Ishikawa (cell line): ENCODE measurements around the gene BEX1.

Source experiments
- CEBPB ChIP-seq: IDR thresholded peaks from 2 replicates; pipeline ENCODE4 v1.6.1; 2012
- CREB1 ChIP-seq: IDR thresholded peaks from 2 replicates; pipeline ENCODE4 v1.6.1; 2012; ENCODE audit warnings: low read depth
- EGR1 ChIP-seq: IDR thresholded peaks from 2 replicates; pipeline ENCODE4 v1.6.1; 2012
- EP300 ChIP-seq: IDR thresholded peaks from 2 replicates; pipeline ENCODE4 v1.6.1; 2012; ENCODE audit warnings: borderline replicate concordance
- FOXM1 ChIP-seq: IDR thresholded peaks from 2 replicates; pipeline ENCODE4 v1.6.1; 2012; ENCODE audit warnings: low read depth, borderline replicate concordance
- TAF1 ChIP-seq: IDR thresholded peaks from 2 replicates; pipeline ENCODE4 v1.6.1; 2012; ENCODE audit warnings: low read depth, mild to moderate bottlenecking
- TEAD4 ChIP-seq: IDR thresholded peaks from 2 replicates; pipeline ENCODE4 v1.6.1; 2012
- YY1 ChIP-seq: IDR thresholded peaks from 2 replicates; pipeline ENCODE4 v1.6.1; 2012; ENCODE audit warnings: low read depth
- ZBTB7A ChIP-seq: IDR thresholded peaks from 2 replicates; pipeline ENCODE4 v1.6.1; 2012; ENCODE audit warnings: low read depth
- TF ChIP-seq, protein P1 (sequence below): IDR thresholded peaks from 2 replicates; pipeline ENCODE4 v1.6.1; 2012; ENCODE audit warnings: low read depth, mild to moderate bottlenecking
- TF ChIP-seq, protein P2 (sequence below): IDR thresholded peaks from 2 replicates; pipeline ENCODE4 v1.6.1; 2012

DNA sequence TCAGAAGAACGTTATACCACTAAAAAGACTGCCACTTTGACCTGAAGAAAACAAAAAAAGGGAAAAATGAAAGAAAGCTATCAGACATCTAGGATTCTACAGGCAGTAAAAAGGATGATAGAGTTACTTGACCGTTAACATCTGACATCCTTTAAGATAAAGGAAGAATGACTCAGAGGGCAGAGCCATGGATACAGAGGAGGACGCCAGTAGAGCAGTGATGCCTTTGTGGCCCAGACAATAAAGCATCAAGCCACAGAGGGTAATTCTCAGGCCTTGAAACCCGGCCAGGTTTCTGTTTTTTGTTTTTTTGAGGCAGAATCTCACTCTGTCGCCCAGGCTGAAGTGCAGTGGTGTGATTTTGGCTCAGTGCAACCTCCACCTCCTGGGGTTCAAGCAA lies 9.5 kb upstream of the BEX1 start:
- TF ChIP-seq, protein P1, sequence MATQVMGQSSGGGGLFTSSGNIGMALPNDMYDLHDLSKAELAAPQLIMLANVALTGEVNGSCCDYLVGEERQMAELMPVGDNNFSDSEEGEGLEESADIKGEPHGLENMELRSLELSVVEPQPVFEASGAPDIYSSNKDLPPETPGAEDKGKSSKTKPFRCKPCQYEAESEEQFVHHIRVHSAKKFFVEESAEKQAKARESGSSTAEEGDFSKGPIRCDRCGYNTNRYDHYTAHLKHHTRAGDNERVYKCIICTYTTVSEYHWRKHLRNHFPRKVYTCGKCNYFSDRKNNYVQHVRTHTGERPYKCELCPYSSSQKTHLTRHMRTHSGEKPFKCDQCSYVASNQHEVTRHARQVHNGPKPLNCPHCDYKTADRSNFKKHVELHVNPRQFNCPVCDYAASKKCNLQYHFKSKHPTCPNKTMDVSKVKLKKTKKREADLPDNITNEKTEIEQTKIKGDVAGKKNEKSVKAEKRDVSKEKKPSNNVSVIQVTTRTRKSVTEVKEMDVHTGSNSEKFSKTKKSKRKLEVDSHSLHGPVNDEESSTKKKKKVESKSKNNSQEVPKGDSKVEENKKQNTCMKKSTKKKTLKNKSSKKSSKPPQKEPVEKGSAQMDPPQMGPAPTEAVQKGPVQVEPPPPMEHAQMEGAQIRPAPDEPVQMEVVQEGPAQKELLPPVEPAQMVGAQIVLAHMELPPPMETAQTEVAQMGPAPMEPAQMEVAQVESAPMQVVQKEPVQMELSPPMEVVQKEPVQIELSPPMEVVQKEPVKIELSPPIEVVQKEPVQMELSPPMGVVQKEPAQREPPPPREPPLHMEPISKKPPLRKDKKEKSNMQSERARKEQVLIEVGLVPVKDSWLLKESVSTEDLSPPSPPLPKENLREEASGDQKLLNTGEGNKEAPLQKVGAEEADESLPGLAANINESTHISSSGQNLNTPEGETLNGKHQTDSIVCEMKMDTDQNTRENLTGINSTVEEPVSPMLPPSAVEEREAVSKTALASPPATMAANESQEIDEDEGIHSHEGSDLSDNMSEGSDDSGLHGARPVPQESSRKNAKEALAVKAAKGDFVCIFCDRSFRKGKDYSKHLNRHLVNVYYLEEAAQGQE = no peak
- TF ChIP-seq EGR1 = no peak
- no peak for TF ChIP-seq TEAD4
- TF ChIP-seq CEBPB = no peak
- TF ChIP-seq EP300 = no peak
- TF ChIP-seq TAF1 = no peak
- TF ChIP-seq FOXM1 = no peak
- no peak for TF ChIP-seq CREB1
- no peak for TF ChIP-seq YY1
- TF ChIP-seq, protein P2, sequence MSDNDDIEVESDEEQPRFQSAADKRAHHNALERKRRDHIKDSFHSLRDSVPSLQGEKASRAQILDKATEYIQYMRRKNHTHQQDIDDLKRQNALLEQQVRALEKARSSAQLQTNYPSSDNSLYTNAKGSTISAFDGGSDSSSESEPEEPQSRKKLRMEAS = no peak
- no peak for TF ChIP-seq ZBTB7A
